Stimulated activated CD8-positive, alpha-beta memory T cell treated with anti-CD3 and anti-CD28 coated beads, Interleukin-7, amount 100 ng/mL, for 4 hours (primary cell): ENCODE data around the gene MAPKAP1.

Source experiments
- DNase-seq, 2 donors: peaks; one replicate each; pipeline ENCODE4 v3.0.0-alpha.2; 2020; ENCODE audit warnings: low read depth in 2 of 2

Gene MAPKAP1

GRCh38 chr9:125431741-125432271, 275.2 kb downstream of the MAPKAP1 start:
- DNase-seq, result no peak

GRCh38 chr9:125431012-125431305, 276.0 kb downstream of the MAPKAP1 start:
- no peak for DNase-seq

- DNase-seq, result no peak
Measured at GRCh38 chr9:125430161-125431011, 276.6 kb downstream of the MAPKAP1 start.

- DNase-seq, result no peak
Measured at GRCh38 chr9:125429476-125430160, 277.4 kb downstream of the MAPKAP1 start.

- DNase-seq, result no peak
Measured at GRCh38 chr9:125428902-125429467, 278.0 kb downstream of the MAPKAP1 start.

- no peak for DNase-seq
Measured at GRCh38 chr9:125428060-125428901, 278.7 kb downstream of the MAPKAP1 start.

- DNase-seq, result no peak
Measured at GRCh38 chr9:125427556-125427955, 279.5 kb downstream of the MAPKAP1 start.

- DNase-seq, result no peak
Measured at GRCh38 chr9:125426926-125427325, 280.1 kb downstream of the MAPKAP1 start.

GRCh38 chr9:125425901-125426515, 281.0 kb downstream of the MAPKAP1 start:
- DNase-seq, result no peak

- no peak for DNase-seq
Measured at GRCh38 chr9:125425170-125425897, 281.7 kb downstream of the MAPKAP1 start.

- DNase-seq, result no peak
Measured at GRCh38 chr9:125423964-125424363, 283.0 kb downstream of the MAPKAP1 start.

- no peak for DNase-seq
Measured at GRCh38 chr9:125422853-125423252, 284.2 kb downstream of the MAPKAP1 start.

GRCh38 chr9:125421591-125422181, 285.3 kb downstream of the MAPKAP1 start:
- no peak for DNase-seq

GRCh38 chr9:125421166-125421565, 285.8 kb downstream of the MAPKAP1 start:
- DNase-seq, result no peak

GRCh38 chr9:125418404-125418803, 288.6 kb downstream of the MAPKAP1 start:
- DNase-seq, result no peak

- DNase-seq, result no peak
Measured at GRCh38 chr9:125416517-125416916, 290.5 kb downstream of the MAPKAP1 start.

- no peak for DNase-seq
Measured at GRCh38 chr9:125415583-125416460, 291.2 kb downstream of the MAPKAP1 start.

GRCh38 chr9:125413579-125413978, 293.4 kb downstream of the MAPKAP1 start:
- DNase-seq, result no peak

- DNase-seq, result no peak
Measured at GRCh38 chr9:125412166-125412565, 294.8 kb downstream of the MAPKAP1 start.
